Measurements from ENCODE around the gene DDR1.
"Not testable (repeated sequence)": the region's sequence is repeated elsewhere in the genome, so short reads cannot be mapped to it uniquely, and the experiment has no call there.

The DDR1 gene

GRCh38 chr6:30890646-30891449 lies 6.5 kb downstream of the DDR1 start:
- Mint-ChIP-seq H3K27me3 (no peaks in the 10 kb centered on the region), H3K4me1 (peaks cover 11% of the 10 kb centered on the region), H3K9me3 (no peaks in the 10 kb centered on the region), H3K27ac (no peak overlapping the region), H3K4me3 (no peak overlapping the region), H3K36me3 (peaks cover 24% of the 10 kb centered on the region)
- ATAC-seq (ENCODE audit: low read depth) (no peak), DNase-seq (ENCODE audit: low spot score in 2 of 2) (no peak)

- Mint-ChIP-seq H3K27ac (no peak overlapping the region), H3K9me3 (no peaks in the 10 kb centered on the region), H3K4me3 (no peak overlapping the region), H3K27me3 (no peaks in the 10 kb centered on the region), H3K36me3 (peaks cover 26% of the 10 kb centered on the region), H3K4me1 (peaks cover 7% of the 10 kb centered on the region)
- DNase-seq (ENCODE audit: low spot score in 2 of 2) (no peak), ATAC-seq (ENCODE audit: low read depth) (no peak)
These were observed 7.1 kb downstream of the DDR1 start for GRCh38 chr6:30891450-30891723.

GRCh38 chr6:30891816-30892538 lies 7.7 kb downstream of the DDR1 start:
- H3K4me3 Mint-ChIP-seq, result no peak overlapping the region
- no peak for DNase-seq (ENCODE audit: low spot score in 2 of 2)
- no peaks in the 10 kb centered on the region for H3K27me3 Mint-ChIP-seq

GRCh38 chr6:30893001-30893591 lies 8.8 kb downstream of the DDR1 start:
- peaks cover 29% of the 10 kb centered on the region for H3K36me3 Mint-ChIP-seq
- peaks cover 2% of the 10 kb centered on the region for H3K4me1 Mint-ChIP-seq
- no peak for DNase-seq (ENCODE audit: low spot score in 2 of 2)
- no peaks in the 10 kb centered on the region for H3K9me3 Mint-ChIP-seq
- ATAC-seq (ENCODE audit: low read depth), result no peak
- no peak overlapping the region for H3K4me3 Mint-ChIP-seq
- H3K27ac Mint-ChIP-seq, result no peak overlapping the region
- no peaks in the 10 kb centered on the region for H3K27me3 Mint-ChIP-seq

More at GRCh38 chr6:30891816-30892538, 7.7 kb downstream of the DDR1 start:
- H3K36me3 Mint-ChIP-seq, result peaks cover 28% of the 10 kb centered on the region
- H3K27ac Mint-ChIP-seq, result no peak overlapping the region
- H3K4me1 Mint-ChIP-seq, result peaks cover 2% of the 10 kb centered on the region
- no peak for ATAC-seq (ENCODE audit: low read depth)
- H3K9me3 Mint-ChIP-seq, result no peaks in the 10 kb centered on the region

- DNase-seq (ENCODE audit: low spot score in 2 of 2) (no peak), ATAC-seq (ENCODE audit: low read depth) (no peak)
- Mint-ChIP-seq H3K36me3 (peaks cover 33% of the 10 kb centered on the region), H3K9me3 (no peaks in the 10 kb centered on the region), H3K27ac (no peak overlapping the region), H3K4me1 (peaks cover 2% of the 10 kb centered on the region), H3K4me3 (no peak overlapping the region), H3K27me3 (no peaks in the 10 kb centered on the region)
These were observed 9.3 kb downstream of the DDR1 start for GRCh38 chr6:30893666-30894065.

GRCh38 chr6:30894381-30894780 lies 10.1 kb downstream of the DDR1 start:
- peaks cover 2% of the 10 kb centered on the region for H3K4me1 Mint-ChIP-seq
- no peaks in the 10 kb centered on the region for H3K9me3 Mint-ChIP-seq
- ATAC-seq (ENCODE audit: low read depth) (no peak), DNase-seq (ENCODE audit: low spot score in 2 of 2) (no peak)
- H3K27ac Mint-ChIP-seq, result no peak overlapping the region
- no peaks in the 10 kb centered on the region for H3K27me3 Mint-ChIP-seq
- peaks cover 35% of the 10 kb centered on the region for H3K36me3 Mint-ChIP-seq
- H3K4me3 Mint-ChIP-seq, result no peak overlapping the region

GRCh38 chr6:30894935-30895334 lies 10.6 kb downstream of the DDR1 start:
- Mint-ChIP-seq H3K4me3 (no peak overlapping the region), H3K4me1 (peaks cover 2% of the 10 kb centered on the region), H3K27me3 (no peaks in the 10 kb centered on the region), H3K36me3 (peaks cover 35% of the 10 kb centered on the region), H3K9me3 (no peaks in the 10 kb centered on the region), H3K27ac (no peak overlapping the region)
- DNase-seq (ENCODE audit: low spot score in 2 of 2) (no peak), ATAC-seq (ENCODE audit: low read depth) (no peak)

- ATAC-seq (ENCODE audit: low read depth), result no peak
- H3K27me3 Mint-ChIP-seq, result no peaks in the 10 kb centered on the region
- peaks cover 35% of the 10 kb centered on the region for H3K36me3 Mint-ChIP-seq
- H3K4me3 Mint-ChIP-seq, result no peak overlapping the region
- DNase-seq (ENCODE audit: low spot score in 2 of 2), result no peak
- no peak overlapping the region for H3K27ac Mint-ChIP-seq
- H3K9me3 Mint-ChIP-seq, result no peaks in the 10 kb centered on the region
- H3K4me1 Mint-ChIP-seq, result peaks cover 2% of the 10 kb centered on the region
These were observed 11.0 kb downstream of the DDR1 start for GRCh38 chr6:30895343-30895742.

GRCh38 chr6:30896541-30896940 lies 12.2 kb downstream of the DDR1 start:
- Mint-ChIP-seq H3K27me3 (no peaks in the 10 kb centered on the region), H3K9me3 (no peaks in the 10 kb centered on the region), H3K4me3 (no peak overlapping the region), H3K27ac (no peak overlapping the region), H3K36me3 (peaks cover 33% of the 10 kb centered on the region), H3K4me1 (no peaks in the 10 kb centered on the region)
- DNase-seq (ENCODE audit: low spot score in 2 of 2), result no peak
- ATAC-seq (ENCODE audit: low read depth), result no peak

- no peaks in the 10 kb centered on the region for H3K9me3 Mint-ChIP-seq
- H3K36me3 Mint-ChIP-seq, result peaks cover 27% of the 10 kb centered on the region
- H3K4me3 Mint-ChIP-seq, result no peak overlapping the region
- no peak for ATAC-seq (ENCODE audit: low read depth)
- H3K4me1 Mint-ChIP-seq, result peaks cover 6% of the 10 kb centered on the region
- H3K27me3 Mint-ChIP-seq, result no peaks in the 10 kb centered on the region
- DNase-seq (ENCODE audit: low spot score in 2 of 2), result no peak
- no peak overlapping the region for H3K27ac Mint-ChIP-seq
These were observed 13.6 kb downstream of the DDR1 start for GRCh38 chr6:30897882-30898281.

- H3K36me3 Mint-ChIP-seq, result peaks cover 26% of the 10 kb centered on the region
- no peak for ATAC-seq (ENCODE audit: low read depth)
- no peaks in the 10 kb centered on the region for H3K27me3 Mint-ChIP-seq
- H3K27ac Mint-ChIP-seq, result no peak overlapping the region
- no peak for DNase-seq (ENCODE audit: low spot score in 2 of 2)
- no peaks in the 10 kb centered on the region for H3K9me3 Mint-ChIP-seq
- no peak overlapping the region for H3K4me3 Mint-ChIP-seq
- peaks cover 7% of the 10 kb centered on the region for H3K4me1 Mint-ChIP-seq
These were observed 14.5 kb downstream of the DDR1 start for GRCh38 chr6:30898750-30899360.

- Mint-ChIP-seq H3K4me3 (no peak overlapping the region), H3K4me1 (peaks cover 7% of the 10 kb centered on the region), H3K36me3 (peaks cover 17% of the 10 kb centered on the region), H3K27ac (no peak overlapping the region), H3K9me3 (no peaks in the 10 kb centered on the region), H3K27me3 (no peaks in the 10 kb centered on the region)
- no peak for DNase-seq (ENCODE audit: low spot score in 2 of 2)
- no peak for ATAC-seq (ENCODE audit: low read depth)
These were observed 16.6 kb downstream of the DDR1 start for GRCh38 chr6:30900863-30901417.

- peaks cover 16% of the 10 kb centered on the region for H3K36me3 Mint-ChIP-seq
- no peak overlapping the region for H3K27ac Mint-ChIP-seq
These were observed 17.1 kb downstream of the DDR1 start for GRCh38 chr6:30901436-30901835.

GRCh38 chr6:30902196-30902595 lies 17.9 kb downstream of the DDR1 start:
- H3K9me3 Mint-ChIP-seq; H3K27me3 Mint-ChIP-seq; H3K27ac Mint-ChIP-seq; H3K4me3 Mint-ChIP-seq; H3K4me1 Mint-ChIP-seq; ATAC-seq (ENCODE audit: low read depth); DNase-seq (ENCODE audit: low spot score in 2 of 2): not testable (repeated sequence)
- peaks cover 13% of the 10 kb centered on the region for H3K36me3 Mint-ChIP-seq

More at GRCh38 chr6:30901436-30901835, 17.1 kb downstream of the DDR1 start:
- Mint-ChIP-seq H3K27me3 (no peaks in the 10 kb centered on the region), H3K4me1 (peaks cover 7% of the 10 kb centered on the region), H3K9me3 (no peaks in the 10 kb centered on the region), H3K4me3 (no peak overlapping the region)
- DNase-seq (ENCODE audit: low spot score in 2 of 2) (no peak), ATAC-seq (ENCODE audit: low read depth) (no peak)

Data from memory B cell (primary cell).